ENCODE results near the gene GRM8. TPM values are rescaled to one million over a fixed set of nuclear protein-coding genes. Genes with fewer than 3 reads are reported as not detected.

GRM8 gene
- total and polyA plus RNA-seq, 2 experiments from 2014 or later, result not detected

DNA sequence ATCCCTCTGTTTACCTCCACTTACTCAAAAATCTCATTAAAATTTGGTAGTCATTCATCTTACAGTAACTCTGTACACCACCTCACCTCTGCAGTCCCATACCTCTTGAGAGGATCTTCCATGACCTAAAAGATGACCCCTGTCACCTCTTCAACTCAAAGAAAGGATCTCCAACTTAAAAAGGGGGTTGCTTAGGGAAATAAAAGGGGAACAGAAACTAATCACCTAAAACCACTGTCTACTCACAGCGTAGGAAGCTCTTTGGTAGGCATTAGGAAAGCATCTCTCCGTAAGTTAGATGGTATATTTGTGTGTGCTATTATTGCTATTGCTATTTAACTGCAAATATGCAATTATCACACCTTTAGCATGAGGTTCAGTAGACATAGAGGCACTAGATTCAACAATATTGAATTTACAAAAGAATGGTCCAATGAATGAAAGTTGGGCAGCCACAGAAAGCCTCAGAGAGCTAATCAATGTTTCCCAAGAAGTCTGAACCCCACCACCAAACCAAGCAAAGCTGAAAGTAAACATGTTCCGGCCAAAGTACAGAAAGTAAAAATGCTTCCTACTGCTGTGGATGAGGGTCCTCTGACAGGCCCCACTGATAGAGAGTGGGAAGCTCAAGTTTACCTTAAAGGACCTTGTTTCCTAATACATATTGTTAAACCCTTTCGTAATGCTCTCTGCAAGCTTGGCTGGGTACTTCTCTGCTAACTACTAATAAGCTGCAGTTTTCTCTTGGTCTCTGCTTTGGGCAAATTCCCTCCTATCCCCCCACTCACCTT, 105.8 kb downstream of the GRM8 start:
- TF ChIP-seq EZH2phosphoT487 (IDR thresholded peaks at IDR 0.05; ENCODE audit: insufficient read depth, low read depth), result no peak
- TF ChIP-seq EZH2 (IDR thresholded peaks at IDR 0.05; ENCODE audit: insufficient read depth, poor library complexity, severe bottlenecking), result no peak
- H3K4me2 ChIP-seq (ENCODE audit: unreplicated experiment), result no peak overlapping the region
- no peaks in the 10 kb centered on the region for H3K79me2 ChIP-seq (ENCODE audit: insufficient read depth)
- no peak for DNase-seq
- H3K36me3 ChIP-seq (ENCODE audit: low read depth), result no peaks in the 10 kb centered on the region
- no peak overlapping the region for H3K4me3 ChIP-seq
- no peaks in the 10 kb centered on the region for H4K20me1 ChIP-seq (ENCODE audit: insufficient read depth)
- in situ Hi-C loops (cut with MboI), result no loop called here
- H3K27ac ChIP-seq, result no peak overlapping the region
- H3K9ac ChIP-seq, result no peak overlapping the region
- no peaks in the 10 kb centered on the region for H3K9me3 ChIP-seq (ENCODE audit: low read depth)
- no peaks in the 10 kb centered on the region for H3F3A ChIP-seq (ENCODE audit: insufficient read depth)
- no peak overlapping the region for H2AFZ ChIP-seq
- H3K9me2 ChIP-seq (ENCODE audit: insufficient read depth), result 0 out of 2 replicates have a peak, but pooled peaks cover 2% of the 10 kb centered on the region
- no peaks in the 10 kb centered on the region for H3K27me3 ChIP-seq (replicated peaks; ENCODE audit: insufficient read depth)
- WGBS, 2 experiments (ENCODE audit: low coverage in 1 of 2, low lambda C conversion rate in 2 of 2, missing lambda C conversion rate in 2 of 2), result 10 to 11% methylated on average over 4 of the region's 4 CpGs
- no peaks in the 10 kb centered on the region for H3K4me1 ChIP-seq (ENCODE audit: insufficient read depth)

GRCh38 chr7:127137146-127137545, 115.6 kb downstream of the GRM8 start:
- Histone ChIP-seq H3K9ac (no peak overlapping the region), H3K4me3 (no peak overlapping the region), H4K20me1 (ENCODE audit: insufficient read depth) (no peaks in the 10 kb centered on the region), H2AFZ (no peak overlapping the region), H3K27ac (no peak overlapping the region), H3K9me3 (ENCODE audit: low read depth) (no peaks in the 10 kb centered on the region), H3F3A (ENCODE audit: insufficient read depth) (no peaks in the 10 kb centered on the region), H3K79me2 (ENCODE audit: insufficient read depth) (no peaks in the 10 kb centered on the region), H3K4me1 (ENCODE audit: insufficient read depth) (no peaks in the 10 kb centered on the region), H3K27me3 (replicated peaks; ENCODE audit: insufficient read depth) (no peaks in the 10 kb centered on the region), H3K9me2 (ENCODE audit: insufficient read depth) (no peaks in the 10 kb centered on the region), H3K4me2 (ENCODE audit: unreplicated experiment) (no peak overlapping the region), H3K36me3 (ENCODE audit: low read depth) (no peaks in the 10 kb centered on the region)
- in situ Hi-C loops (cut with MboI), result loop anchor here (10.0 kb wide), 1 partner anchor 62 kb away; no protein-coding TSS in a partner anchor
- TF ChIP-seq EZH2phosphoT487 (IDR thresholded peaks at IDR 0.05; ENCODE audit: insufficient read depth, low read depth) (no peak), EZH2 (IDR thresholded peaks at IDR 0.05; ENCODE audit: insufficient read depth, poor library complexity, severe bottlenecking) (no peak)
- DNase-seq, result no peak

DNA sequence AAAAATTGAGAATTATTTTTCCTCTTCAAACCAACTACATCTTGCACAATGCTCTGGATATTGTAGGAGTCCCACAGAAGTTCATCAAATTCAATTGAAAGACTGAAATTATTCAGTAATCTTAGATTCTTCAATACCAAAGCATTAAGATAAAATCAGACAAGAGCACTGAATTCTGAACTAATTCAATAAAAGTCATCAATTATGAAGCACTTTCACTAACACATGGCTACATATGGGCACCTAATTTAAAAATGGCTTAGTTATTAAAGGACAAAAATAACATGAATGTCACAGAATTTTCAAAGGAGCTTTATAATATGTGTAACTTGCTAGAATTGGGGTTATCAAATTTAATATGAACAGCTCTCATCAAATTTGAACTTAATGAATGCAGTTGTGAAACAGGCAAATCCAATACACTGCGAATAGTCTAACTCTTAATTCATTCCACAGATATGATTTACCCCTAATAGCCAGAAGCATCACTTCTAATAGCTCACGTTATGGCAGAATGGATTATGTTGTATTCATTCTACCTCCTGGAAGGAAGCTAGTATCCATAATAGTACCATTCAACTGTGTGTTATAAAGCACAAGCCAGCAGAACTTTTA, 116.8 kb downstream of the GRM8 start:
- no peaks in the 10 kb centered on the region for H3K27me3 ChIP-seq (replicated peaks; ENCODE audit: insufficient read depth)
- no peaks in the 10 kb centered on the region for H3K79me2 ChIP-seq (ENCODE audit: insufficient read depth)
- 3 to 7% methylated on average over 2 of the region's 2 CpGs for WGBS, 2 experiments (ENCODE audit: low coverage in 1 of 2, low lambda C conversion rate in 2 of 2, missing lambda C conversion rate in 2 of 2)
- H3F3A ChIP-seq (ENCODE audit: insufficient read depth), result no peaks in the 10 kb centered on the region
- no peak overlapping the region for H3K9ac ChIP-seq
- no peak overlapping the region for H2AFZ ChIP-seq
- no peaks in the 10 kb centered on the region for H4K20me1 ChIP-seq (ENCODE audit: insufficient read depth)
- H3K4me1 ChIP-seq (ENCODE audit: insufficient read depth), result no peaks in the 10 kb centered on the region
- no peak overlapping the region for H3K4me3 ChIP-seq
- in situ Hi-C loops (cut with MboI), result loop anchor here (10.0 kb wide), 1 partner anchor 61 kb away; no protein-coding TSS in a partner anchor
- TF ChIP-seq EZH2phosphoT487 (IDR thresholded peaks at IDR 0.05; ENCODE audit: insufficient read depth, low read depth) (no peak), EZH2 (IDR thresholded peaks at IDR 0.05; ENCODE audit: insufficient read depth, poor library complexity, severe bottlenecking) (no peak)
- H3K27ac ChIP-seq, result no peak overlapping the region
- H3K4me2 ChIP-seq (ENCODE audit: unreplicated experiment), result no peak overlapping the region
- no peaks in the 10 kb centered on the region for H3K36me3 ChIP-seq (ENCODE audit: low read depth)
- no peaks in the 10 kb centered on the region for H3K9me3 ChIP-seq (ENCODE audit: low read depth)
- H3K9me2 ChIP-seq (ENCODE audit: insufficient read depth), result no peaks in the 10 kb centered on the region
- DNase-seq, result no peak

DNA sequence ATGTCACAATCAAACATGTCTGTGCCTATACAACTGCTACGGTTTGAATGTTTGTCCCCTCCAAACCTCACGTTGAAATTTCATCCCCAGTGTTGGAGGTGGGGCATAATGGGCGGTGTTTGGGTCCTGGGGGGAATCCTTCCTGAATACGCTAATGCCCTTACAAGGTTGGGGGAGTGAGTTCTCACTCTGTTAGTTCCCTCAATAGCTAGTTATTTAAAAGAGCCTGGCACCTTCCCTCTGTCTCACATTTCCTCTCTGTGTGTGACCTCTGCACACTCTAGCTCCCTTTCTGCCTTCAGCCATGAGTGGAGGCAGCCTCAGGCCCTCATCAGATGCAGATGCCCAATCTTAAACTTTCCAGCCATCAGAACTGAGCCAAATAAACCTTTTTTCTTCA, 129.5 kb downstream of the GRM8 start:
- Histone ChIP-seq H3K27me3 (replicated peaks; ENCODE audit: insufficient read depth) (no peaks in the 10 kb centered on the region), H3K36me3 (ENCODE audit: low read depth) (no peaks in the 10 kb centered on the region), H2AFZ (no peak overlapping the region), H3K9me2 (ENCODE audit: insufficient read depth) (no peaks in the 10 kb centered on the region), H3K9ac (no peak overlapping the region), H3K9me3 (ENCODE audit: low read depth) (no peaks in the 10 kb centered on the region), H3K4me1 (ENCODE audit: insufficient read depth) (no peaks in the 10 kb centered on the region), H3F3A (ENCODE audit: insufficient read depth) (no peaks in the 10 kb centered on the region), H3K27ac (no peak overlapping the region), H4K20me1 (ENCODE audit: insufficient read depth) (no peaks in the 10 kb centered on the region), H3K4me2 (ENCODE audit: unreplicated experiment) (no peak overlapping the region), H3K4me3 (no peak overlapping the region), H3K79me2 (ENCODE audit: insufficient read depth) (no peaks in the 10 kb centered on the region)
- TF ChIP-seq EZH2 (IDR thresholded peaks at IDR 0.05; ENCODE audit: insufficient read depth, poor library complexity, severe bottlenecking) (no peak), EZH2phosphoT487 (IDR thresholded peaks at IDR 0.05; ENCODE audit: insufficient read depth, low read depth) (no peak)
- WGBS, 2 experiments (ENCODE audit: low coverage in 1 of 2, low lambda C conversion rate in 2 of 2, missing lambda C conversion rate in 2 of 2), result 18 to 22% methylated on average over 4 of the region's 4 CpGs
- no peak for DNase-seq
- in situ Hi-C loops (cut with MboI), result no loop called here

Measured in GM23248 (cell line).